Thymus (tissue), 11 donors: Measurements from ENCODE around the gene BTG3. TPM values are rescaled to one million over a fixed set of nuclear protein-coding genes. Genes with fewer than 3 reads are reported as not detected.
A peak's percentile ranks its signal among the peaks of the same experiment; 100 is the strongest.

ENCODE experiments used
- DNase-seq, 9 donors: peaks; one replicate each; pipeline ENCODE4 v3.0.0-alpha.2; 2013; ENCODE audit warnings: low spot score in 9 of 9, low read depth in 6 of 9, missing footprints in 1 of 9
- H3K27ac ChIP-seq, 2 donors: one replicate each; pipeline ENCODE4 v1.5.1; 2013; ENCODE audit warnings: control low read depth in 1 of 2, low read depth in 1 of 2, low read length in 1 of 2, mild to moderate bottlenecking in 1 of 2, moderate library complexity in 1 of 2
- H3K27me3 ChIP-seq, 2 donors: one replicate each; pipeline ENCODE4 v1.5.1; 2013; ENCODE audit warnings: low read length in 1 of 2; ENCODE audit not compliant: control insufficient read depth in 2 of 2, insufficient read depth in 1 of 2
- H3K36me3 ChIP-seq, 2 donors: one replicate each; pipeline ENCODE4 v1.5.1; 2013; ENCODE audit warnings: low read length in 1 of 2, mild to moderate bottlenecking in 1 of 2, moderate library complexity in 1 of 2; ENCODE audit not compliant: control insufficient read depth in 2 of 2, insufficient read depth in 2 of 2
- H3K4me1 ChIP-seq, 2 donors: one replicate each; pipeline ENCODE4 v1.5.1; 2013; ENCODE audit warnings: low read length in 2 of 2; ENCODE audit not compliant: control insufficient read depth in 2 of 2, insufficient read depth in 2 of 2
- H3K4me3 ChIP-seq, 2 donors: one replicate each; pipeline ENCODE4 v1.5.1; 2013; ENCODE audit warnings: low read length in 2 of 2, control low read depth in 1 of 2, mild to moderate bottlenecking in 1 of 2
- H3K9me3 ChIP-seq, 2 donors: one replicate each; pipeline ENCODE4 v1.5.1; 2013; ENCODE audit warnings: low read length in 1 of 2, mild to moderate bottlenecking in 1 of 2; ENCODE audit not compliant: control insufficient read depth in 2 of 2, insufficient read depth in 1 of 2
- WGBS: extraction: QIAGEN DNeasy Blood & Tissue Kit; methylation state at CpG from one replicate; pipeline ENCODE4 v1.1.7; 2013; 5-methylcytosine and 5-hydroxymethylcytosine counted together
- polyA plus RNA-seq: library from polyadenylated mRNA; stranded (reverse); fragments of 200-250 nt; gene quantifications from one replicate; pipeline ENCODE4 v1.2.3, GENCODE V29; 2013
- total RNA-seq: library from RNA; stranded (reverse); fragments of 120-200 nt; gene quantifications from one replicate; pipeline ENCODE4 v1.2.4, GENCODE V29; 2013
- donor health status: healthy.

BTG3 gene
- total and polyA plus RNA-seq, 2 donors, result 22.8 to 62.0 TPM

- Histone ChIP-seq H3K9me3 (no peaks in the 10 kb centered on the region), H3K4me1 (no peaks in the 10 kb centered on the region), H3K27ac (no peak overlapping the region), H3K36me3 (no peaks in the 10 kb centered on the region), H3K27me3 (no peaks in the 10 kb centered on the region), H3K4me3 (no peak overlapping the region)
- no peak for DNase-seq
- WGBS, result 95% methylated on average over 2 of the region's 2 CpGs
These were observed 28.1 kb upstream of the BTG3 start for GRCh38 chr21:17640821-17641220.

GRCh38 chr21:17636711-17637110 is 24.0 kb upstream of the BTG3 start:
- H3K27ac ChIP-seq, result no peak overlapping the region
- no peaks in the 10 kb centered on the region for H3K4me1 ChIP-seq
- no peak overlapping the region for H3K4me3 ChIP-seq
- WGBS, result 99% methylated on average over 4 of the region's 4 CpGs
- H3K27me3 ChIP-seq, result no peaks in the 10 kb centered on the region
- H3K9me3 ChIP-seq, result no peaks in the 10 kb centered on the region
- H3K36me3 ChIP-seq, result no peaks in the 10 kb centered on the region
- DNase-seq, result no peak

- Histone ChIP-seq H3K4me1 (no peaks in the 10 kb centered on the region), H3K27ac (no peak overlapping the region), H3K9me3 (no peaks in the 10 kb centered on the region), H3K36me3 (no peaks in the 10 kb centered on the region), H3K27me3 (no peaks in the 10 kb centered on the region), H3K4me3 (no peak overlapping the region)
- 89% methylated on average over 4 of the region's 4 CpGs for WGBS
- no peak for DNase-seq
These were observed 18.5 kb upstream of the BTG3 start for GRCh38 chr21:17631195-17631594.

- no peaks in the 10 kb centered on the region for H3K27me3 ChIP-seq
- no peak overlapping the region for H3K4me3 ChIP-seq
- no peak for DNase-seq
- no peaks in the 10 kb centered on the region for H3K9me3 ChIP-seq
- H3K27ac ChIP-seq, result no peak overlapping the region
- H3K4me1 ChIP-seq, result no peaks in the 10 kb centered on the region
- WGBS, result 93% methylated on average over 2 of the region's 2 CpGs
- H3K36me3 ChIP-seq, result no peaks in the 10 kb centered on the region
These were observed 9.3 kb upstream of the BTG3 start for GRCh38 chr21:17622018-17622417.

- Histone ChIP-seq H3K27me3 (no peaks in the 10 kb centered on the region), H3K4me1 (peaks cover 2 to 5% of the 10 kb centered on the region in 2 donors), H3K9me3 (no peaks in the 10 kb centered on the region), H3K4me3 (no peak overlapping the region), H3K27ac (no peak overlapping the region), H3K36me3 (no peaks in the 10 kb centered on the region)
- DNase-seq, result no peak
- 98% methylated on average over 1 of the region's 1 CpG for WGBS
These were observed 4.1 kb upstream of the BTG3 start for GRCh38 chr21:17616831-17617230.

- no peaks in the 10 kb centered on the region for H3K36me3 ChIP-seq
- no peaks in the 10 kb centered on the region for H3K27me3 ChIP-seq
- DNase-seq, result peak in 1 of 9 donors; percentile 10
- H3K27ac ChIP-seq, result peak overlapping the region in 1 of 2 donors; percentile 69
- peaks cover 7 to 9% of the 10 kb centered on the region in 2 donors for H3K4me1 ChIP-seq
- no peaks in the 10 kb centered on the region for H3K9me3 ChIP-seq
- H3K4me3 ChIP-seq, result peak overlapping the region; percentile 44 to 94
- 47% methylated on average over 16 of the region's 16 CpGs for WGBS
These were observed 558 bp upstream of the BTG3 start for GRCh38 chr21:17613242-17613676.

- H3K4me3 ChIP-seq, result peak overlapping the region; percentile 76 to 94
- WGBS, result under 1% methylated on average over 50 of the region's 50 CpGs
- peak overlapping the region; percentile 86 for H3K27ac ChIP-seq
- peaks cover 7 to 9% of the 10 kb centered on the region in 2 donors for H3K4me1 ChIP-seq
- no peaks in the 10 kb centered on the region for H3K27me3 ChIP-seq
- no peaks in the 10 kb centered on the region for H3K9me3 ChIP-seq
- H3K36me3 ChIP-seq, result peaks cover 4 to 10% of the 10 kb centered on the region in 2 donors
- DNase-seq, result peak in 6 of 9 donors; percentile 22 to 48 (median 26)
These were observed 607 bp downstream of the BTG3 start for GRCh38 chr21:17612023-17612564.

- Histone ChIP-seq H3K9me3 (no peaks in the 10 kb centered on the region), H3K4me1 (peaks cover 7 to 9% of the 10 kb centered on the region in 2 donors), H3K27me3 (no peaks in the 10 kb centered on the region), H3K4me3 (peak overlapping the region; percentile 76 to 94), H3K27ac (peak overlapping the region; percentile 86), H3K36me3 (peaks cover 4 to 10% of the 10 kb centered on the region in 2 donors)
- peak; percentile 73 to 92 (median 78) for DNase-seq
- under 1% methylated on average over 26 of the region's 26 CpGs for WGBS
These were observed 1.2 kb downstream of the BTG3 start for GRCh38 chr21:17611414-17612022.

- H3K4me3 ChIP-seq, result peak overlapping the region; percentile 76 to 94
These were observed 1.8 kb downstream of the BTG3 start for GRCh38 chr21:17610911-17611310.

More at GRCh38 chr21:17610911-17611310, 1.8 kb downstream of the BTG3 start:
- Histone ChIP-seq H3K27me3 (no peaks in the 10 kb centered on the region), H3K9me3 (no peaks in the 10 kb centered on the region), H3K4me1 (peaks cover 7 to 9% of the 10 kb centered on the region in 2 donors), H3K27ac (peak overlapping the region in 1 of 2 donors; percentile 86), H3K36me3 (peaks cover 4 to 12% of the 10 kb centered on the region in 2 donors)
- peak in 3 of 9 donors; percentile 7 to 13 (median 8) for DNase-seq
- WGBS, result 86% methylated on average over 9 of the region's 9 CpGs
